OCI-M2 (cell line): Measurements from ENCODE around the gene AKAP9.
"Not testable (repeated sequence)": the region's sequence is repeated elsewhere in the genome, so short reads cannot be mapped to it uniquely, and the experiment has no call there.

Source experiments
- DNase-seq: peaks from one replicate; lab custom pipeline; 2025; ENCODE audit not compliant: unreplicated experiment; lab: John Stamatoyannopoulos, UW

Gene AKAP9

GRCh38 chr7:92131764-92132330 lies 191.2 kb downstream of the AKAP9 start:
- no peak for DNase-seq

- DNase-seq = no peak
These were observed 192.6 kb downstream of the AKAP9 start for GRCh38 chr7:92133133-92133736.

- peak; percentile 36 for DNase-seq
These were observed 193.1 kb downstream of the AKAP9 start for GRCh38 chr7:92133737-92134270.

- DNase-seq = peak; percentile 28
These were observed 193.8 kb downstream of the AKAP9 start, which contains the start of gene CYP51A1 for GRCh38 chr7:92134271-92135051. Gene CYP51A1, minus strand, starts transcription at chr7:92134477. Its CDS starts 113 bp downstream, at chr7:92134364.

- no peak for DNase-seq
These were observed 194.6 kb downstream of the AKAP9 start for GRCh38 chr7:92135052-92135889.

GRCh38 chr7:92137557-92137956 lies 196.9 kb downstream of the AKAP9 start:
- no peak for DNase-seq

- no peak for DNase-seq
These were observed 200.5 kb downstream of the AKAP9 start for GRCh38 chr7:92141161-92141560.

GRCh38 chr7:92142791-92143190 lies 202.1 kb downstream of the AKAP9 start:
- DNase-seq = not testable (repeated sequence)

- not testable (repeated sequence) for DNase-seq
These were observed 202.7 kb downstream of the AKAP9 start for GRCh38 chr7:92143192-92143880.

GRCh38 chr7:92149736-92150239 lies 209.1 kb downstream of the AKAP9 start:
- no peak for DNase-seq

- no peak for DNase-seq
These were observed 209.9 kb downstream of the AKAP9 start for GRCh38 chr7:92150450-92151017.

- no peak for DNase-seq
These were observed 214.6 kb downstream of the AKAP9 start for GRCh38 chr7:92155108-92155739.

- no peak for DNase-seq
These were observed 216.3 kb downstream of the AKAP9 start for GRCh38 chr7:92156990-92157389.

GRCh38 chr7:92158660-92159575 lies 218.3 kb downstream of the AKAP9 start:
- no peak for DNase-seq
